Measurements from ENCODE around the gene PLCH1.

PLCH1 gene

GRCh38 chr3:155528579-155528978 lies 216.3 kb downstream of the PLCH1 start:
- no peak overlapping the region for H3K4me3 ChIP-seq (ENCODE audit: low read length)
- DNase-seq (ENCODE audit: low read depth), result no peak
- no peak for TF ChIP-seq CTCF (IDR thresholded peaks at IDR 0.05; ENCODE audit: insufficient read depth, low read depth, low read length, missing control alignments)

GRCh38 chr3:155525324-155525833 lies 219.5 kb downstream of the PLCH1 start:
- TF ChIP-seq CTCF (IDR thresholded peaks at IDR 0.05; ENCODE audit: insufficient read depth, low read depth, low read length, missing control alignments), result no peak
- no peak overlapping the region for H3K4me3 ChIP-seq (ENCODE audit: low read length)
- DNase-seq (ENCODE audit: low read depth), result no peak

DNA sequence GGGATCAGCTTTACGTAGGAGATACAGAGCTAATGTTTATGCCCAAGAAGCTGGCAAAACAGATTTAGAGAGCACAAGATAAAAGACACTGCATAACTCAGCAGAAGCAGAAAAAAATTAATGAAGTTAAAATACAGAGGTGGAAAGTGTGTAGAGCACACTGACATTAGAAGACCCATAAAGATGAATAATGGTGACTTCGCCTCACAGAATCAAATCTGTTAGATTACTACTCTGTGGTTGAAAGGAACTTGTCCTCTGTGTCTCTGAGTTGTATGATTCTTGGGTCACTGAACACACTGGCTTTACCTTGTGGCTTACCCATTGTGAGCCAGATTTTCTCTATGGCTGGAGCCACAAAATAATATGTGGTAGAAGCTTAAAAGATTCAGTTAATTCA lies 224.4 kb downstream of the PLCH1 start:
- TF ChIP-seq CTCF (IDR thresholded peaks at IDR 0.05; ENCODE audit: insufficient read depth, low read depth, low read length, missing control alignments), result no peak

GRCh38 chr3:155519078-155519477 lies 225.8 kb downstream of the PLCH1 start:
- no peak overlapping the region for H3K4me3 ChIP-seq (ENCODE audit: low read length)
- DNase-seq (ENCODE audit: low read depth), result no peak
- no peak for TF ChIP-seq CTCF (IDR thresholded peaks at IDR 0.05; ENCODE audit: insufficient read depth, low read depth, low read length, missing control alignments)

More for the DNA sequence above, 224.4 kb downstream of the PLCH1 start:
- DNase-seq (ENCODE audit: low read depth), result no peak
- no peak overlapping the region for H3K4me3 ChIP-seq (ENCODE audit: low read length)

DNA sequence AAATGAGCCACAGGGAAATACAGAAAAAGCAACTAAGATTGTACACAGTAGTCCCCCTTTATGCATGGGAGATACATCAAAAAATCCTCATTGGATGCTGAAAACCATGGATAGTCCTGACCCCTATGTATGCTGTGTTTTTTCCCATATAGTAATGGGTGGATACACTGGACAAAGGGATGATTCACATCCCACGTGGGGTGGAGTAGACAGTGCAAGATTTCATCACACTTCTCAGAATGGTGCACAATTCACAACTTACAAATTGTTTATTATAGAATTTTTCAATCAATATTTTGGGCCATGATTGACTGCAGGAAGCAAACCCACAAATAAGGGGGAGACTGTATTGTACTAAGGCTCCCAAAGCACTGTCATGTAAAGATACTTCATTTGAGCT lies 227.0 kb downstream of the PLCH1 start:
- TF ChIP-seq CTCF (IDR thresholded peaks at IDR 0.05; ENCODE audit: insufficient read depth, low read depth, low read length, missing control alignments), result no peak
- DNase-seq (ENCODE audit: low read depth), result peak; percentile 64
- H3K4me3 ChIP-seq (ENCODE audit: low read length), result no peak overlapping the region

DNA sequence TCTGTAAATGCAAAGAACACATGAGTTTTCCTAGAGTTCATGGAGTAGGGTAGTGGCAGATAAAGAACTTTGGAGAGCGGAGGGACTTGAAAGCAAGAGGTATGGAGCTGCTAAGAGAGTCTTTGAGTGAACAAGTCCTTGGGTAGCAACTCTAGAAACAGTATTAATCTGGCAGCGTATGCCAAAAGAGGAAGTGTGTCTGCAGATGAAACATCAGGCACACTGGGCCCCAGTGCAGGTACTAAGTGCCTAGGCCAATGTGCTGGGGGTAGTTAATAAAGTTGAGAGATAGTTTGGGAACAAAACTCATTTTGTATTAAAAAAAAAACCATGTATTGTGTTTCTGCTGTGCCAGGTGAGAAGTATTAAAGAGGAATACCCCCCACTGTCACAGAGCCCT lies 228.4 kb downstream of the PLCH1 start:
- H3K4me3 ChIP-seq (ENCODE audit: low read length), result no peak overlapping the region
- no peak for TF ChIP-seq CTCF (IDR thresholded peaks at IDR 0.05; ENCODE audit: insufficient read depth, low read depth, low read length, missing control alignments)
- DNase-seq (ENCODE audit: low read depth), result no peak

- no peak for TF ChIP-seq CTCF (IDR thresholded peaks at IDR 0.05; ENCODE audit: insufficient read depth, low read depth, low read length, missing control alignments)
- peak; percentile 94 for DNase-seq (ENCODE audit: low read depth)
- H3K4me3 ChIP-seq (ENCODE audit: low read length), result no peak overlapping the region
Observed at GRCh38 chr3:155512867-155513261, 232.0 kb downstream of the PLCH1 start.

Measured in epithelial cell of esophagus (primary cell).